Parathyroid adenoma (tissue), 2 donors: ENCODE data around the gene TNFAIP3.

Experiments used
- H2AFZ ChIP-seq: fragments of 300-600 bp; sonication (generic); one replicate; pipeline ENCODE4 v1.7.0; 2017; ENCODE audit warnings: antibody characterized with exemption, mild to moderate bottlenecking
- H3K27ac ChIP-seq: fragments of 300-600 bp; sonication (generic); one replicate; pipeline ENCODE4 v1.7.0; 2017
- H3K27me3 ChIP-seq: fragments of 300-600 bp; sonication (generic); one replicate; pipeline ENCODE4 v1.7.0; 2017; ENCODE audit warnings: low read length; ENCODE audit not compliant: control insufficient read depth, insufficient read depth
- H3K36me3 ChIP-seq: fragments of 300-600 bp; sonication (generic); one replicate; pipeline ENCODE4 v1.7.0; 2017; ENCODE audit warnings: low read length; ENCODE audit not compliant: control insufficient read depth, insufficient read depth
- H3K4me1 ChIP-seq: fragments of 300-600 bp; sonication (generic); one replicate; pipeline ENCODE4 v1.7.0; 2017; ENCODE audit warnings: control low read depth
- H3K4me2 ChIP-seq: fragments of 300-600 bp; sonication (generic); one replicate; pipeline ENCODE4 v1.7.0; 2017; ENCODE audit warnings: low read length
- H3K4me3 ChIP-seq: fragments of 300-600 bp; sonication (generic); one replicate; pipeline ENCODE4 v1.7.0; 2017; ENCODE audit warnings: low read depth, low read length
- H3K79me2 ChIP-seq: fragments of 300-600 bp; sonication (generic); one replicate; pipeline ENCODE4 v1.7.0; 2017; ENCODE audit warnings: control low read depth
- H3K9ac ChIP-seq: fragments of 300-600 bp; sonication (generic); one replicate; pipeline ENCODE4 v1.7.0; 2017; ENCODE audit warnings: mild to moderate bottlenecking
- H3K9me3 ChIP-seq: fragments of 300-600 bp; sonication (generic); one replicate; pipeline ENCODE4 v1.7.0; 2017; ENCODE audit warnings: low read length; ENCODE audit not compliant: control insufficient read depth
- CTCF ChIP-seq: fragments of 300-600 bp; sonication (generic); IDR thresholded peaks from one replicate; pipeline ENCODE4 v1.7.0; 2017; ENCODE audit warnings: antibody characterized with exemption, mild to moderate bottlenecking
- donor health status: primary hyperparathyroidism.

TNFAIP3 gene

GRCh38 chr6:137896647-137897046 lies 29.6 kb downstream of the TNFAIP3 start:
- Histone ChIP-seq H3K27ac (no peak overlapping the region), H3K79me2 (no peaks in the 10 kb centered on the region), H3K36me3 (no peaks in the 10 kb centered on the region), H3K27me3 (no peaks in the 10 kb centered on the region), H3K9me3 (no peaks in the 10 kb centered on the region), H2AFZ (no peak overlapping the region), H3K9ac (no peak overlapping the region), H3K4me3 (no peak overlapping the region), H3K4me2 (no peak overlapping the region), H3K4me1 (no peaks in the 10 kb centered on the region)
- TF ChIP-seq CTCF = no peak

GRCh38 chr6:137900815-137901214 lies 33.8 kb downstream of the TNFAIP3 start:
- H3K36me3 ChIP-seq = no peaks in the 10 kb centered on the region
- no peaks in the 10 kb centered on the region for H3K9me3 ChIP-seq
- H3K4me1 ChIP-seq = no peaks in the 10 kb centered on the region
- no peaks in the 10 kb centered on the region for H3K27me3 ChIP-seq
- H3K4me2 ChIP-seq = no peak overlapping the region
- H3K9ac ChIP-seq = no peak overlapping the region
- no peak overlapping the region for H2AFZ ChIP-seq
- no peak overlapping the region for H3K27ac ChIP-seq
- no peak overlapping the region for H3K4me3 ChIP-seq
- no peak for TF ChIP-seq CTCF
- no peaks in the 10 kb centered on the region for H3K79me2 ChIP-seq

GRCh38 chr6:137901454-137901853 lies 34.4 kb downstream of the TNFAIP3 start:
- Histone ChIP-seq H3K79me2 (no peaks in the 10 kb centered on the region), H3K4me2 (no peak overlapping the region)
- TF ChIP-seq CTCF = no peak

GRCh38 chr6:137902699-137903098 lies 35.6 kb downstream of the TNFAIP3 start:
- Histone ChIP-seq H2AFZ (no peak overlapping the region), H3K27ac (no peak overlapping the region), H3K27me3 (no peaks in the 10 kb centered on the region), H3K36me3 (no peaks in the 10 kb centered on the region), H3K9ac (no peak overlapping the region), H3K4me3 (no peak overlapping the region), H3K79me2 (no peaks in the 10 kb centered on the region), H3K9me3 (no peaks in the 10 kb centered on the region), H3K4me1 (no peaks in the 10 kb centered on the region), H3K4me2 (no peak overlapping the region)
- TF ChIP-seq CTCF = no peak

More at GRCh38 chr6:137901454-137901853, 34.4 kb downstream of the TNFAIP3 start:
- Histone ChIP-seq H3K36me3 (no peaks in the 10 kb centered on the region), H3K4me3 (no peak overlapping the region), H3K9me3 (no peaks in the 10 kb centered on the region), H3K27ac (no peak overlapping the region), H3K9ac (no peak overlapping the region), H3K4me1 (no peaks in the 10 kb centered on the region), H2AFZ (no peak overlapping the region), H3K27me3 (no peaks in the 10 kb centered on the region)

GRCh38 chr6:137903274-137903932 lies 36.3 kb downstream of the TNFAIP3 start:
- TF ChIP-seq CTCF = no peak
- Histone ChIP-seq H3K4me3 (no peak overlapping the region), H3K27ac (no peak overlapping the region), H2AFZ (no peak overlapping the region), H3K79me2 (no peaks in the 10 kb centered on the region), H3K9me3 (no peaks in the 10 kb centered on the region), H3K9ac (no peak overlapping the region), H3K27me3 (no peaks in the 10 kb centered on the region), H3K36me3 (no peaks in the 10 kb centered on the region), H3K4me2 (no peak overlapping the region), H3K4me1 (no peaks in the 10 kb centered on the region)
